Dermis microvascular lymphatic vessel endothelial cell (primary cell): Measurements from ENCODE around the gene SLC66A3. TPM values are rescaled to one million over a fixed set of nuclear protein-coding genes. Genes with fewer than 3 reads are reported as not detected.

Experiments used
- DNase-seq, 2 donors: peaks; one replicate each; pipeline versions ENCODE4 v3.0.0 to v3.0.0-alpha.2; 2010; ENCODE audit warnings: low read depth in 2 of 2
- total RNA-seq: library from RNA; depleted of rRNA; stranded (reverse); fragments of >200 nt; gene quantifications from 2 replicates; pipeline ENCODE4 v1.2.1, GENCODE V29; 2014

Gene SLC66A3
- total RNA-seq, 1 donor from 2014 or later = 36.7 TPM

DNA sequence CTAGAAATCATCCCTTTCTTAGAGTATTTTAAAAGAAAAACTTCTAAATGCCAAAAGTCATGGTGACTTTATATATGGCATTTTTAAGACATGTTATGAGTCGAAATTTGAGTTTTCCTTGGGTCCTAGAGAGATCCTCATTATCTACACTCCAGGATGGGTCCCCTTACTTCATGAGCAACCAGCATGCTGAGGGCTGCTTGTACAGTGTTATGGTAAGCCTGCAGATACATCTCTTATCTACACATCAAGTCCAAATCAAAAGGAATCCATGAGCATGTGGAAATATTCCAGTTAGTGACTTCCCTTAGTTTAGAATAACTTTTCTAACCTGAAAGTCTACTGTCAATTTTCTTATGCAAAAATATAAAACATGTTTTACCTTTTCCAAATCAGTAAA lies 58.7 kb downstream of the SLC66A3 start:
- DNase-seq = no peak

DNA sequence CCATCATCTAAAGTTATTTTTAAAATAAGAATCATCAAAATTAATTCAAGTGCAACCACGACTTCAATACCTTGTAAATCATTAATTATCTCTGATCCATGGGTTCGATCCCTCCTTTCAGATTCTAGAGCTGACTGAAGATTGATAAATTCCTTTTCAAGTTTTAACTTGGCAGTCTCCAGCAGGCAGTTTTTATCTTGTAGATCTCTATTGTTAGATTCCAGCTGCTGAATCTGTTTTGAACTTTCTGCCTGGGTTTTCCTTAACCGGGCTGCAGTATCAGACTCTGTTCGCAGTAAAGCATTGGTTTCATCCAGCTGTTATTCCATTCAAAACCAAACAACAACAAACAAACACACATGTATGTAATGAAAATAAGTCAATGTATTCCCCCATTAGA lies 59.5 kb downstream of the SLC66A3 start:
- no peak for DNase-seq

DNA sequence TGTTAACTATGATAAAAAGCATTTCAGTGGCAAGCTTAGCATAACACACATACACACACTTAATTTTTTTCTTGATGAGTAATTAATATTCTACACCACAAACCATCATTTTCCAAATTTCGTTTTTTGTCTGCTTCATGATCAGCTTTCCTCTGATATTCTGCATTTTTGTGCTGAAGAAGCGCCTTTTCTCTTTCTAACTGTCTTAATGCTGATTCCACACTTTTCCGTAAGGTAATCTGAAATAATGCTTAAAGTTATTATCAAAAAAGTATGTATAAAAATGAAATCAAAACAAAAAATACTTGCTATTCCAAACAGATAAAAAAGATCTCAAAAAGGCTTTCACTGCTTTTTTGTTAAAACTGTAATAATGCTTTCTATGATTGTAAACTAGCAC lies 60.1 kb downstream of the SLC66A3 start:
- DNase-seq = no peak

DNA sequence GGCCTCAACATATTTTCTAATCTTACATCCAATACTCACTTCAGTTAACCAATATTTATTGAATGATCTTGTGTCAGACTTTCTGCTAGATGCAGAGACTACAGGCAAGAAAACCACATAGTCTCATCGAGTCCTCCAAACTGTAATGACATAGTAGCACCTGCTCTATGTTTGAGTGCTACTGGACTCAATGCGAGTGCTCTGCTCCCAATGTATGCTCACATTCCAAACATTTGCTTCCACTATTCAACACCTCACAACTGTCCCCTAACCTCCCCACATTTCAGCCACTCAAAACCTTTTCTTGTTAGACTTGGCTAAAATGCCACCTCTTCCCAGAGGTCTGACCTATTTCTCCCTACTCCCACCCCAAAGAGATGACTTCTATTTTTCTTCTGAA lies 65.2 kb downstream of the SLC66A3 start:
- no peak for DNase-seq

DNA sequence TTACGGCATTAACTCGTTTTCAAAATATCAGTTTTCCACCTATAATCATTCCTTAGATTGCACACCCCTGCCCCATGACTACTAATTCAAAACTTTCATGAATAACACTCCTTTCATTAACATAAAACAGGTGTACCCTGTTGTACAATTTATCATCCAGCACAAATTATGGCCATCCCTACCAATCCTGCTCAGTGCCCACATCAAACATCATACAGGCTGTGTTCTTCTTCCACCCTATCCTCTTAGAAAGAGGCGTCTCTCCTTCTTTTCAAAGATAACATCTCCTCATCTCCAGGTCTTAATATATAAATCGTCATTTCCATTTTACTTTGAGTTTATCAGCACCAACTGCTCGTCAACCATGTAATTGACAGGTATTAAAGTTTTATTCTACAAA lies 67.6 kb downstream of the SLC66A3 start:
- no peak for DNase-seq

DNA sequence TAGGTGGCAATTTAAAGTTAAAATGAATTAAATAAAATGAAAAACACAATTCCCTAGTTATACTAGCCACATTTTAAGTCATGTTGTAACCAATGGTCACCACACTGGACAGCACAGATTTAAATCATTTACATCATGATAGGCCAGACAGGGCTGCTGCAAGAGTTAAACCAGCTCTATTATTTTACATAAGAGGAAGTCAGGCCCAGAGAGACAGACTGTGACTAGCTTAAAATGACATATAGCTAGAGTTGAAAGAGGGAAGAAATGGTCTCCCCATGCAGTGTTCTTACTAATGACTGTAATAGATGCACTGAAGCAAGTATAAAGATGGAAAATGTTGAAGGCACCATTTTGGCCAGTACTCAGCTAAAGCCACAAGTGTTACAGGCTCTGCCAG lies 69.6 kb downstream of the SLC66A3 start:
- no peak for DNase-seq

DNA sequence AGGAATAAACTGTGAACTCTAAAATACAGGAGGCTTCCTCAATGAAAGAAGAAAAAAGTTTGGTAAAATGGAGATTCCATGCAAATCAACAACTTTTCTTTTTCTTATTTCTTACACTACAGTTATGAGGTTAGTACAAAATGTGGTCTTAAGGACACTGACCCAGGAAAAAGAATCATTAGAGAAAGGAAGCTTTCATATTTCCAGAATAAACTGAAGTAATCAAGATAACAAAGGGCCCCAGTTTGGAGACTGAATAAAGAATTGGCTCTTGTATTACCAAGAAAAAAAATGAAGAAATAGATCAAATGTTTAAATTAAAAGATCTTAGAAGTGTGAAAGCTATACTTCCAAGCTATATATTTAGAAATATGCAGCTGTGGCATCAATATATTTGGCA lies 72.3 kb downstream of the SLC66A3 start:
- DNase-seq = no peak

Other genes starting within 250 kb of the SLC66A3 start
- gene KCNF1, start 243.5 kb upstream of the SLC66A3 start, total RNA-seq = 3.6 and 8.5 TPM in 2 replicates
- gene ROCK2, start 189.2 kb downstream of the SLC66A3 start, total RNA-seq = 33.9 and 39.0 TPM in 2 replicates